ENCODE data around the gene GALC.

Gene GALC

DNA sequence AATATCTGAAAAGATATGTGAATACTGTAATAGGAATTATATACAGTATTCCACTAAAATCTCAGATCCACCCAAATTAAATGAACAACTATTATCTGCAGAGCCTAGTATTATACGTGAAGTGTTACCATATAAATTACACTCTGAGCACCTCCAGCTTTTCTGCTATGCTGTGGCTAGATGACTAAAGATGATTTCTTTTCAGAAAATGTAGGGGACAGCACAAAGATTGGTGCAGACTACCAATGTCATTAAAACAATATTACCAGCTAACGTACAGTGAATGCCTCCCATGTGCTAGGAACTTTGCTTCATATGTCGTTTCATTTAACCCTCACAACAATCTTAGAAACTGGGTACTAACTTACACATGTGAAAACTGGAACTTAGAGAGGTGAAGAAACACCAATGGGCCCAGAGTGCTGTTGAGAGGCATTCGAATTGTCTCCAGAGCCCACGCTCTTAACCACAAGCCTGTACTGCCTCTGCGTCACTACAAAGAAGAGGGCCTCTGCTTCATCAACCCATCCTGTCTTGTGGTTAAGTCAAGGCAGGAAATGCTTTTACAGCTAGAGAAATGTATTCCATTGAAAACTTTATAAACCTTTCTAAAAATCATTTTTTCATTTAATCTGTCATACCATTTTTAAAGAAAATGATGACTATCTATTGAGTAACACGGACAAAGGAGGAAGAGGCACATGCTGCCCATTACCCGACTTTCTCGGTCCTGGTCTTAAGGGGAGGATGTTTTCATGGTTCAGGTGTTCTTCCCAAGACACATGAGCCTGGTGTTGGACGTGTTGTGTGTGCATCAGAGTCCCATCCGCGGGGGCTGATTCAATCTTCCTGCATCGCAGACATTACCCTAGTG lies 13.2 kb upstream of the GALC start:
- DNase-seq = peak; percentile 38

DNA sequence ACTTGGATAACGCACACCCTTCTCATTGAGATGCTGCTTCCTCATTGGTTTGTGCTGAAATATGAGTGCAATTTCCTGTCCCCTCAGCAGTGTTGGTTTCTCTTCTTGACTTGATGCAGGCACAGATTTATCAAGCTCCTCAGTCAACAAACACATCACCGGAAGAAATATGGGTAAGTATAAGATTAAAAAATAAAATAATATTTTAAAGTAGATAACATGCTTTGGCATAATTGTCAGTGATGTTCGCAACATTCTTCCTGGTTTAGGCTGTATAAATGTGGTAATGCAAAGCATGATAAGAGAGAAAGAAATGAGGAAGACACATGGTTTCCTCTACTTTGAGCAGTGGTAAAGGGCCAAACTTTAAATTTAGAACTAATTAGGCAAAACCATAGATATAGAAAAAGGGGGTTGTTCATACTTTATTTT lies 12.1 kb upstream of the GALC start, which contains the start of gene GPR65:
GPR65 (plus strand) TSS at position 86 of the 432 bp plus-strand sequence. CDS start 5,713 bp downstream, outside the sequence.
- peak; percentile 20 for DNase-seq

DNA sequence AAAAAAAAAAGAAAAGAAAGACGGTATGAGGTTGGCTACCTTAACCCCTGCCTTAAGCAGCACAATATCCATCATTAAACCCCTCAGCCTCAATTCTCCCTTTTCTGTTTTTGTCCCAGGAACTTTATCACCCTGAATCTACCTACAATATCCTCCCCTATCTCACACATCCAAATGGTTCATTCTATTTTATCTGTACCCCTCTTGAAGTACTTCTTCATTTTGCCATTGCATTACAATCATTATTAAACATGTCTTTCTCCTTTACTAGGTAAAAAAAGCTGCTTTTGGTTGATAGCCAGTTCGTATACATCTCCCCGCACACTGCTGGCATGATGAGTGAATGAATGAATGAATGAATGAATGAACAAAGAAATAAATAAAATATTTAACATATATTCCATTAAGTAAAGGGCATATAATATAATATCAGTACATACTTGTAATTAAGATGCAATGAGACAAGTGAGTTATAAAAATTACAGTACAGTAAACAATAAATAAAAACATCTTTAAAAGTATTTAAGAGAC lies 11.6 kb upstream of the GALC start:
- DNase-seq = no peak

- DNase-seq = no peak
These were observed 10.4 kb upstream of the GALC start for GRCh38 chr14:88003425-88003824.

DNA sequence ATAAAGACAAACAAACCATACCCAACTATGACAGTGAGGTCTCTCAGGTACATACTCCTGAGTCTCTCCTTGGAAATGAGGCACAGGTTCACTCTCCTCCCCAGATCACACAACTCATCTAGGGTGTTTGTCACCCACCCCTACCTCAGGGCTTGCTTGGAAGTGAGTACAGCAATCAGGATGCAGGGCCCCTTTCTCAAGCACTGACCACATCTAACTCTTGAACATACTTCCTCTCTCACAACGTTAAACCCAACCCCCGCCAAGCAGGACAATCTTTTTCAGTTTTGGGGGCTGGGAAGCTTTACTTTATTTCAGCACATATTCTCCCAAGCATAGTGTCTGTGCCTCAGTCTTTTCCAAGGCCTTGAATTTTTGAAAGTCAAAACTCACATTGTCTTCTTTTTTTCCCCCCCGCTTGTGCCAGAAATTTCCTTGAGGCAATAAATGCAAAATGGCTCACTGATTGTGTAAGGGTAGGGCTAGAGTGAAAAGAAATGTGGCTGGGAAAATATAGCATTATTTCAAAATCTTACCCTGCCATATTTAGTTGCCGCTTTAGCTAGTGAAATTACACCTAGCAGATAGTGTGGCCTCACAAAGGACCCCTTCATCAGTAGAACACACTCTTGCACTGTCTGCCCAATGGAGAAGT lies 9.6 kb upstream of the GALC start:
- no peak for DNase-seq

DNA sequence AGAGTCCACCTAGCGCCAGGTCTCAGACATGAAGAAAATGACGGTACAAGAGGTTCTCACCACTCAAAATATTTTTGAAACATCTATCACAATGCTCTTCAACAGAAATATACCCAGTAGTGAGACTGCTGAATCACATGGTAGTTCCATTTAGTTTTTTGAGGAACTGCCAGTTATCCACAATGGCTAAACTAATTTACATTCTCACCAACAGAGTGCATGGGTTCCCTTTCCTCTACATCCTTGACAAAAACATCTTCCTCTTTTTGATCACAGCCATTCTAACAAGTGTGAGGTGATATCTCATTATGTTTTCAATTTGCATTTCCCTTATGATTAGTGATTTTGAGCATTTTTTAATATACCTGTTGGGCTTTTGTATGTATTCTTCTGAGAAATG lies 6.3 kb upstream of the GALC start:
- no peak for DNase-seq

DNA sequence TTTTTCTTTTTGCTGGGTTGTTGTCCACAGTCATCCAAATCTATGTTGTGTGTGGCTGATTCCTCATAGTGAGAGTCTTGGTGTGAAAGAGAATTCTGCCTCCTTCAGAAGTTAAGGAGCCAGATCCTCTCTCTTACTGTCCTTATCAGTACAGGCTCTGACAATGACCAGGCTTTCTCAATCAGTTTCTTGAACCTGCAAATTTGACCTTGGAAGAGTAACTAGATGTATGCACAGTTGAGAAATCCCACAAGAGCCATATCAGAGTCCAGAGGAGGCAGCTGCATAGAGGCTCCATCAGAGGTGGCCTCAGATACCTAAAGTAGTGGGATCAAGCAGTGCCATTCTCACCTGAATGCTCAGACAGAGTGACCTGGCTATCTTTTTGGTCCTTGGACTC lies 5.5 kb upstream of the GALC start:
- DNase-seq = no peak

DNA sequence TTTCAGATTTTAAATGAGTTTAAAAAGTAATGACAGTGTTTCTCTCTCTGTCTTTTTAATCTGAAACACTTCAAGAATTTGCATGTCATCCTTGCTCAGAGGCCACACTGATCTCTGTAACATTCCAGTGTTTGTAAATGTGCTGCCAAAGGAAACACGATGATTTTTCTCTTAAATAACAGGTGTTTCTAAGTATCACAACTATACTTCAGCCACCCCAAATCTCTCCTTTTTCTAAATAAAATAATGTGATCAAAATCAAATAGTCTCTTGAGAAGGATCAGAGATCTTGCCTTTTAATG lies 3.3 kb upstream of the GALC start:
- DNase-seq = peak; percentile 22

- DNase-seq = peak; percentile 36
These were observed 2.7 kb upstream of the GALC start for GRCh38 chr14:87995500-87996290.

GRCh38 chr14:87994974-87995373 lies 2.0 kb upstream of the GALC start:
- no peak for DNase-seq

DNA sequence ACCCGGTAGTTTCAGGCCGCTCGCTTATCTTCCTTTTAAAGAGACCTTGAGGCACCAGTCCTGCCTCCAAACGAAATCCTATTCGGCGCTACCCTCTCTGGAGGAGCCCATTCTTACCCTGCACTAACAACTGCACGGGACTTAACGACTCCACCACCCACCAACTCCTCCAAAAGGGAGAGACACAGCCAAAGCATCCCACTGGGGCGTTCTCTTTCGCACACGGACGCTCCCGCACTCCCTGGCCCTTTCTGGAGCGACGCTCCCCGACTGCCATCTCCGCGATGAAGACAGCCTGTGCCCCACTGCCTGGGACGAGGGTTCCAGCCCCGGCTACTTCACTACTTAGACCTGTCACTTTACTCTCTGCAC lies 650 bp downstream of the GALC start:
- no peak for DNase-seq

GRCh38 chr14:87990682-87991081 lies 2.3 kb downstream of the GALC start:
- DNase-seq = no peak

DNA sequence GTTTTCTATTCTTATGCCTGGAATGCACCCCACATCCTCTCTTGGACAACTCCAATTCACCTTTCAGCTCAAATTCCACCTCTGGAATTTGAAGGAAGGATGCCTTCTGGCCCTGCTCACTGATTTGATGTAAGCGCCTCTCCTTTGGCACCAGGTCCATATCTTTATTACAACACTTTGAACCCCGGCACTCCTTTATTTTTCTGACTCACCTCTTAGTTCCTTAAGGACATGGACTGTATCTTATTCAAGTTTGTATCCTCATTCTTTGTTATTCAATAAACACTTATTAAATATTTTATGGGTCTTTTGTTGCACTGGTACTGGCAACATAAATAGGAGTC lies 3.1 kb downstream of the GALC start:
- no peak for DNase-seq

DNA sequence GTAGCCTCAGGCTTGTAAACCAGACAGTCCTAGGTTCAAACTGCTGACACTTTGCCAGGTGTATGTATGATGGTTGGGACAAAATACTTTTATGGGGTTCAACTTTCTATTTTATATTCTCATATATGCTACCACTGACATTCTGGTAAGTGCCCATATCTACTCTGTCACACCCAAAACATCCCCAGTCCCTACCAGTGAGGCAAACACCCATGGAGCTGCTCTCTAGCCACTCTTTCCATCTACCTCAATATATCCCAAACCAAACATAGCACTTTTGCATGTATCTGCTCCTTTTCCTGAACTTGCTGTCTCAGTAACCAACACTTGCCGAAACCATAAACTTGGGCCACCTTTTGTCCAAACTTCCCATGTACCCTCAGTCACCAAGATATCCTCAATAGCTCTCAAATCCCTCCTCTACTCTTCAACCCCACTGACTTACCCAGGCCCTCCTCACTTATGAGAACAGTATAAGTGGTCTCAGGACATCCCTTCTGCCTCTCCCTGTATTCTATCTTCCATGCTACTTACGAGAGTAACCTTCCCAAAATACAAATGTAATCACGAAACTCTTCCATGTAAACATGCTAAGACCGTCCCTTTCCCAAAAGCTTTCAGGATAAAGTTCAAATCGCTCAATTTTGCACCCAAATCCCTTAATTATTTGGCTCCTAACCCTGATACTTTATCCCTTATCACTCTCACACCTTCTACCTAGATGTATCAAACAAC lies 3.6 kb downstream of the GALC start:
- DNase-seq = no peak

GRCh38 chr14:87979689-87980088 lies 13.3 kb downstream of the GALC start:
- no peak for DNase-seq

DNA sequence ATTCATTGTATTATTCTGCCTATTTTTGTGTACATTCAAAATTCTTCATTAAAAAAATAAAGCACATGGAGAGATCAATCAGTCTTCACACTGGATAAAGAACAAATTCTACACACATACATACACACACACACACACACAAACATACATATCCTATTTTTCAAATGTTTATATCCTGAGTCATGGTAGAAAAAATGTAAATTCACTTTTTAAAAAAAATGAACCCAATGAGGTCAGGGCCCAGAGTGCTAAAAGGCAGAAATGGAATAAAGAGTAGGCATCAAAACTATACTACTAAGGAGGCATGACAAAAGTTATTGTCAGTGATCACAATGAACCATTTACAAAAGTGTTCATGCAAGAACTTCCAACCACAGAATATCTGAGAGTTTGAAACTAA lies 17.3 kb downstream of the GALC start:
- DNase-seq = peak; percentile 12

GRCh38 chr14:87971010-87971409 lies 22.0 kb downstream of the GALC start:
- no peak for DNase-seq

DNA sequence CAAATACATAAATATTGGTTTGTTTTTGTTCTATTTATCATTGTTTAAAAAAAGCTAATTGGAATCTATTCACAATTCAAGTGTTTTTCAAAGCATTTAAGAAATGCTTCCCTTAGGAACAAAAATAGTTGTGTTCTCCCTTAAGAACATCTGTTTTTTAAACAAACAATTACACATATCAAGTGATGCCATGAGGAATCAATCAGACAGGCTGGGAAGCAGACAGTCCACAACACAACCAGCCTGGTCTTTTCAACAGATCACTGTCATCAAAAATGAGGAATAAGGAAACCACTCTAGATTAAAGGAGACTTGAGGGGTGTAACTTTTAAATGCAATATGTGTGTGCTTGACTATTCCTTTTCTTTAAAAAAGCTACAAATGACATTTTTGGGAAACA lies 25.5 kb downstream of the GALC start:
- no peak for DNase-seq

GRCh38 chr14:87966816-87967215 lies 26.2 kb downstream of the GALC start:
- DNase-seq = peak; percentile 31

- DNase-seq = no peak
These were observed 31.7 kb downstream of the GALC start for GRCh38 chr14:87961246-87961645.

- no peak for DNase-seq
These were observed 32.8 kb downstream of the GALC start for GRCh38 chr14:87960013-87960787.

DNA sequence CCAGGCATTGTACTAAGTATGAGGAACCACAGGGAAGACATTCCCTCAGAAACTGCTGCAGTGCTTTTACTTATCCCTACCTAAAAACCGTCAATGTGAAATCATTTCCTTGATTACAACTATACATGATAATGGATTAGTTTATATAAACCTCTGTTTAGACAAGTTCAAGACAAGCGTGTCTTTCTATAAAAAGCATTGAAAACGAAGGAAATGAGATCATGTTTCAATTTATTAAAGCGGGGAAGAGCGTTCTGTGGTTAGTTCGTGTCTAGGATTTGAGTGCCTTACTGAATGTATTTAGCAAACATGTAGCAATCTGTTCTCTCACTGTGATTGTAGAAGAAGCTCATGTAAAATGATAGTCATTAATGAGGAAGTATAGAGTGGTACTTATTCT lies 37.5 kb downstream of the GALC start:
- no peak for DNase-seq

Measured in fibroblast of upper back skin (primary cell).